HG03342 (cell line): ENCODE measurements around the gene B9D1.
A peak's percentile ranks its signal among the peaks of the same experiment; 100 is the strongest.

Experiments used
- ATAC-seq: cut with Tn5 transposase; IDR thresholded peaks from one replicate; pipeline ENCODE4 v1.9.1; 2021; ENCODE audit warnings: mild to moderate bottlenecking, moderate library complexity; ENCODE audit not compliant: unreplicated experiment

The B9D1 gene

GRCh38 chr17:19377602-19378415 lies 15.3 kb upstream of the B9D1 start:
- ATAC-seq: peak; percentile 92

- ATAC-seq: no peak
These were observed 14.3 kb upstream of the B9D1 start for GRCh38 chr17:19376811-19377210.

GRCh38 chr17:19375732-19376131 lies 13.2 kb upstream of the B9D1 start:
- no peak for ATAC-seq

- ATAC-seq: no peak
These were observed 11.6 kb upstream of the B9D1 start for GRCh38 chr17:19374136-19374535.

GRCh38 chr17:19372866-19373504 lies 10.5 kb upstream of the B9D1 start:
- ATAC-seq: no peak

- ATAC-seq: no peak
These were observed 9.9 kb upstream of the B9D1 start for GRCh38 chr17:19372439-19372838.

GRCh38 chr17:19372011-19372370 lies 9.5 kb upstream of the B9D1 start:
- ATAC-seq: no peak

GRCh38 chr17:19371259-19372010 lies 8.9 kb upstream of the B9D1 start:
- ATAC-seq: no peak

GRCh38 chr17:19370493-19370960 lies 8.0 kb upstream of the B9D1 start:
- no peak for ATAC-seq

GRCh38 chr17:19369846-19370492 lies 7.4 kb upstream of the B9D1 start:
- no peak for ATAC-seq

- ATAC-seq: no peak
These were observed 6.7 kb upstream of the B9D1 start for GRCh38 chr17:19369107-19369778.

GRCh38 chr17:19368229-19368628 lies 5.7 kb upstream of the B9D1 start:
- ATAC-seq: no peak

GRCh38 chr17:19366637-19366972 lies 4.1 kb upstream of the B9D1 start:
- no peak for ATAC-seq

GRCh38 chr17:19365833-19366636 lies 3.5 kb upstream of the B9D1 start:
- no peak for ATAC-seq

- no peak for ATAC-seq
These were observed 2.9 kb upstream of the B9D1 start for GRCh38 chr17:19365499-19365817.

- ATAC-seq: no peak
These were observed 2.4 kb upstream of the B9D1 start for GRCh38 chr17:19364699-19365498.

GRCh38 chr17:19363460-19364035 lies 1.0 kb upstream of the B9D1 start:
- ATAC-seq: no peak

GRCh38 chr17:19363114-19363438 lies 553 bp upstream of the B9D1 start:
- no peak for ATAC-seq

GRCh38 chr17:19361944-19362276 lies 613 bp downstream of the B9D1 start:
- ATAC-seq: no peak
